HG02623 (cell line): ENCODE data around the gene PDPK1.
"Not testable (repeated sequence)": the region's sequence is repeated elsewhere in the genome, so short reads cannot be mapped to it uniquely, and the experiment has no call there.

ENCODE experiments used
- ATAC-seq: cut with Tn5 transposase; IDR thresholded peaks from one replicate; pipeline ENCODE4 v1.9.1; 2021; ENCODE audit warnings: moderate library complexity; ENCODE audit not compliant: unreplicated experiment

The PDPK1 gene

GRCh38 chr16:2609827-2610470 lies 72.1 kb downstream of the PDPK1 start:
- ATAC-seq: no peak

- no peak for ATAC-seq
Observed at GRCh38 chr16:2610781-2611498, 73.1 kb downstream of the PDPK1 start.

GRCh38 chr16:2611499-2611862 lies 73.7 kb downstream of the PDPK1 start:
- no peak for ATAC-seq

- ATAC-seq: not testable (repeated sequence)
Observed at GRCh38 chr16:2611877-2612276, 74.1 kb downstream of the PDPK1 start.

- ATAC-seq: not testable (repeated sequence)
Observed at GRCh38 chr16:2613251-2613650, 75.4 kb downstream of the PDPK1 start.

GRCh38 chr16:2614761-2615191 lies 77.0 kb downstream of the PDPK1 start:
- ATAC-seq: no peak

GRCh38 chr16:2618964-2619363 lies 81.1 kb downstream of the PDPK1 start:
- ATAC-seq: not testable (repeated sequence)

- not testable (repeated sequence) for ATAC-seq
Observed at GRCh38 chr16:2619628-2620027, 81.8 kb downstream of the PDPK1 start.

GRCh38 chr16:2620870-2621269 lies 83.0 kb downstream of the PDPK1 start:
- ATAC-seq: not testable (repeated sequence)

GRCh38 chr16:2621395-2621794 lies 83.6 kb downstream of the PDPK1 start:
- not testable (repeated sequence) for ATAC-seq

- not testable (repeated sequence) for ATAC-seq
Observed at GRCh38 chr16:2627075-2627474, 89.3 kb downstream of the PDPK1 start.

GRCh38 chr16:2631203-2631602 lies 93.4 kb downstream of the PDPK1 start:
- not testable (repeated sequence) for ATAC-seq

- not testable (repeated sequence) for ATAC-seq
Observed at GRCh38 chr16:2632291-2632690, 94.5 kb downstream of the PDPK1 start.

GRCh38 chr16:2639071-2639721 lies 101.4 kb downstream of the PDPK1 start:
- ATAC-seq: not testable (repeated sequence)

- ATAC-seq: not testable (repeated sequence)
Observed at GRCh38 chr16:2639722-2640072, 101.9 kb downstream of the PDPK1 start.

GRCh38 chr16:2642561-2642960 lies 104.7 kb downstream of the PDPK1 start:
- not testable (repeated sequence) for ATAC-seq

- ATAC-seq: not testable (repeated sequence)
Observed at GRCh38 chr16:2644754-2645453, 107.1 kb downstream of the PDPK1 start.

GRCh38 chr16:2651268-2651871 lies 113.5 kb downstream of the PDPK1 start:
- not testable (repeated sequence) for ATAC-seq
